Fibroblast of villous mesenchyme (primary cell): ENCODE results near the gene BPIFB4. TPM values are rescaled to one million over a fixed set of nuclear protein-coding genes. Genes with fewer than 3 reads are reported as not detected.

Experiments
- DNase-seq: peaks from one replicate; pipeline ENCODE4 v3.0.0-alpha.2; 2010; ENCODE audit warnings: low read depth
- H3K4me3 ChIP-seq: 2 replicates; pipeline ENCODE4 v1.5.1; 2011; ENCODE audit warnings: low read depth, mild to moderate bottlenecking, low read length
- total RNA-seq: library from RNA; depleted of rRNA; stranded (reverse); fragments of >200 nt; gene quantifications from 2 replicates; pipeline ENCODE4 v1.2.3, GENCODE V29; 2012
- TF ChIP-seq, protein P1 (sequence below): IDR thresholded peaks from 2 replicates; pipeline ENCODE4 v1.5.1; 2012; ENCODE audit warnings: low read depth, mild to moderate bottlenecking, low read length; ENCODE audit not compliant: insufficient read depth

Gene BPIFB4
- total RNA-seq, 1 donor: not detected

DNA sequence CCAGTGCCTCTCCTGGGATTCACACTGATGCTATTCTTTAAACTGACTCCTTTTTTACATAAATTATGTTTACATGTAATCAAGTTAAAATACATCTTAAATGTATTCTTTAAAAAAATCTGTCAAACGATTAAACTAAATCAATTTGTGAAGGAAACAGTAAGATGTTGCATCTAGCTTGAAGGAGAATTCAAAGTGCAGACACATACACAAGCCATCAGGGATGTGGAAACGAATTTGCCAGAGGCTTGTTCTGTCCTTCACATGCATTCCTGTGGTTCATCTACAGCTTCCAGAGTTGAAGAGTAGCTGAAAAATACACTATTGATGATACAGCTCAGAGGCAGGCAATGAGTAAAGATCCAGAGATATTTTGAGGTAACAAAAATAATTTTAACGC lies 33.0 kb upstream of the BPIFB4 start:
- TF ChIP-seq, protein P1, sequence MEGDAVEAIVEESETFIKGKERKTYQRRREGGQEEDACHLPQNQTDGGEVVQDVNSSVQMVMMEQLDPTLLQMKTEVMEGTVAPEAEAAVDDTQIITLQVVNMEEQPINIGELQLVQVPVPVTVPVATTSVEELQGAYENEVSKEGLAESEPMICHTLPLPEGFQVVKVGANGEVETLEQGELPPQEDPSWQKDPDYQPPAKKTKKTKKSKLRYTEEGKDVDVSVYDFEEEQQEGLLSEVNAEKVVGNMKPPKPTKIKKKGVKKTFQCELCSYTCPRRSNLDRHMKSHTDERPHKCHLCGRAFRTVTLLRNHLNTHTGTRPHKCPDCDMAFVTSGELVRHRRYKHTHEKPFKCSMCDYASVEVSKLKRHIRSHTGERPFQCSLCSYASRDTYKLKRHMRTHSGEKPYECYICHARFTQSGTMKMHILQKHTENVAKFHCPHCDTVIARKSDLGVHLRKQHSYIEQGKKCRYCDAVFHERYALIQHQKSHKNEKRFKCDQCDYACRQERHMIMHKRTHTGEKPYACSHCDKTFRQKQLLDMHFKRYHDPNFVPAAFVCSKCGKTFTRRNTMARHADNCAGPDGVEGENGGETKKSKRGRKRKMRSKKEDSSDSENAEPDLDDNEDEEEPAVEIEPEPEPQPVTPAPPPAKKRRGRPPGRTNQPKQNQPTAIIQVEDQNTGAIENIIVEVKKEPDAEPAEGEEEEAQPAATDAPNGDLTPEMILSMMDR: no peak
- H3K4me3 ChIP-seq: no peak overlapping the region
- no peak for DNase-seq

DNA sequence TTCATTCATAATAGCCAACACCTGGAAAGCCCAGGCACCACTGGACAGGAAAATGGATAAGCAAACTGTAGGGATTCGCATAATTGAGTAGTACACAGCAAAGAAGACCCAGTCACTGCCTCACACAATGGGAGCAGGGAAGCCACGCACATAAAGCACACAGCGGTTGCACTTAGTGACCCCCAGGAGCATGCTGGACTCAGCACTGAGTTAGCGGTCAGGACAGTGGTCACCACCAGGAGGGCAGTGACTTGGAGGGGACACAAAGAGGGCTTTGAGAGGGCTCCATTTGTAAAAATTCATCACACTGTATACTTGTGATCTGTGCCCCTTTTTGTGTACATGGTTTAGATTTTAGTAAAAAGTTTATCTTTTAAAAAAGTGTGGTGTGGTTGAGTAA lies 28.1 kb upstream of the BPIFB4 start:
- TF ChIP-seq, protein P1: no peak
- H3K4me3 ChIP-seq: no peak overlapping the region
- no peak for DNase-seq

DNA sequence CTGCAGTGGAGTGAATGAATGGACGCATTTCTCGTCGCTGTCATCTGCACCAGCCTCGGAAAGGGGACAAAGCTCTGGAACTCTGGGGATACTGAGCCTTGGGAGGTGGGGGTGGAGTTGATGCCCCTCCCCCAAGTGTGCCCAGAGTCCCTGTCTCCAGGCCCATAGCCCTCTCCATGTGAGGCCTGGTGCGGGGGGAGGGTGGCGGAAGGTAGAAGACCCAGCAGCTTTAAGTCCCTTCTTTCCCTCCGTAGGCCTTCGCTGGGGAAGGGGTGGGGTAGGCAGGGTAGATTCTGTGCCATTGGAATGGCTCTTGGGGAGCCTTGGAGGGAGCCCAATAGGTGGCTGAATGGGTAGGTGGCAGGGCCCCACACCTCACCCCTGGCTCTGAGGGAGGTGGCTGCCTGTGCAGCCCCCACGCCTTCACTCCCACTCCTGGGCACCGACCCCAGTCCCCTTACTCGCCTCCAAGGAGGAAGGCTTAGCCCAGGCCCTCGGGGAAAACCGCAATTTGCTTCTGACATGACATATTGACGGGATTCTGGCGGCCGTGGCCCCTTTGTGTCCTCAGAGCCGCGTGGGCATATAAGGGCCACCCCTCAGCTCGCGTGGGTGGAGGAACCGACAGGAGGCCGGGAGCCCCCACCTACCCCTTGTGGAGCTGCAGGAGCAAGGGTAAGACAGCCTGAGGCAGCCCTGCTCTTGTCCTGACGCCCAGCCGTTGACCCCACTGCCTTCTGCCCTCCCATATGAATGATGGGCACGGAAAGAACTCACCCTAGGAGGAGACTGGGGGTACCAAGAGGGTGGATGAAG lies 25.9 kb upstream of the BPIFB4 start, which contains the start of gene BPIFB3:
TSS of gene BPIFB3 (plus strand) at position 613 of the 816 bp plus-strand sequence. CDS start 1,533 bp downstream, outside the sequence.
- no peak within 1 kb of the TSS for H3K4me3 ChIP-seq
- DNase-seq: no peak
- TF ChIP-seq, protein P1: no peak

DNA sequence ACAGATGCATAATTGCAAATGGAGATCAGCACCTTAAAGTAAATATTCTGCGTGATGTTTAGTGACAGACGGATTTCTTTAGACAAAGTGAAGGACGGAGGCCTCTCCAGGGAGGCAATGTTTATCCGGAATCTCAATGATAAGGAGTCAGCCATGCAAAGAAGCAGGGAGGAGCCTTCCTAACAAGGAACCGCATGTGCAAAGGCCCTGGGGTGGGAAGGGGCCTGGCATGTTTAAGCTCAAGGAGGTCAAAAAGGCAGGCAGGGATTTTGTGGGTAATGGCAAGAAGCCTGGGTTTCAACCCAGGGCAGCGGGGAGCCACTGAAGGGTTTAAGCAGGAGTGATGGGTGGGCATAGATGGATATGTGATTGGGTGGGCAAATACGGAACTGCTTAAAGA lies 25.1 kb upstream of the BPIFB4 start:
- DNase-seq: no peak
- TF ChIP-seq, protein P1: no peak
- no peak overlapping the region for H3K4me3 ChIP-seq

DNA sequence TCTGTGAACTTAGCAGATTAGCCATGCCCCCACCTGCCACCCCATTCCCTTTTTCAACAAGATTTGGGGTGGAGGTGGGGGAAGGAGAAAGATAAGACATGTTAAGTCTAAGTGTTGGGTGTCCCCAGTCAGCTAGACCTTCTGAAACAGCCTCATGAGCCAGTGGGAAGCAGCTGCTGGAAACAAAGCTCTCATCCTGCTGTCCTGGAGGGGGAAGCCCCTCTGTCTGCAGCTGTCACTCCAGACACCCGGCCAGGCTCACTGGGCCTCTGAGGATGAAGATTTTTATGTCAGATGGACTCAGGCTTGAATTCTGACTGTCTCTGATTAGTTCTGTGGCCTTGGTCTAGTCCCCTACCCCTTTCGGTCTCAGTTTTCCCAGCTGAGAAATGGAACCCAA lies 24.7 kb upstream of the BPIFB4 start:
- no peak overlapping the region for H3K4me3 ChIP-seq
- TF ChIP-seq, protein P1: no peak
- no peak for DNase-seq

DNA sequence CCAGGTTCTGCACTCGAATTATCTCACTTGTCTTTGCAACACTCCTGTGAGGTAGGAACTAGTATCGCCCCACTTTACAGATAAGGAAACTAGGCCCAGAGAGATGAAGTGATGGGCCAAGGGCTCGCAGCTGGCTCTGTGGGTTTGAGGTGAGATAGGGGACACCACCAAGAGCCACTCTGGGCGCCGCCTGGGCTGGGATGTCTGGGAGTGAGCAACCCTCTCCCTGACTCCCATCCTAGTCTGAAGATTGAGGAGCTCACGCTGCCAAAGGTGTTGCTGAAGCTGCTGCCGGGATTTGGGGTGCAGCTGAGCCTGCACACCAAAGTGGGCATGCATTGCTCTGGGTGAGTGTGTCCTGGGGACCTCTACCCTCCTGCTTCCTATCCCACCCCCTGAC lies 20.3 kb upstream of the BPIFB4 start:
- DNase-seq: no peak

More for the DNA sequence above, 20.3 kb upstream of the BPIFB4 start:
- no peak overlapping the region for H3K4me3 ChIP-seq
- TF ChIP-seq, protein P1: no peak
